COR-L47 (cell line): ENCODE measurements around the gene KLHL13.
"Not testable (repeated sequence)": the region's sequence is repeated elsewhere in the genome, so short reads cannot be mapped to it uniquely, and the experiment has no call there.

ENCODE experiments used
- DNase-seq: peaks from one replicate; lab custom pipeline; 2025; lab: John Stamatoyannopoulos, UW

KLHL13 gene

DNA sequence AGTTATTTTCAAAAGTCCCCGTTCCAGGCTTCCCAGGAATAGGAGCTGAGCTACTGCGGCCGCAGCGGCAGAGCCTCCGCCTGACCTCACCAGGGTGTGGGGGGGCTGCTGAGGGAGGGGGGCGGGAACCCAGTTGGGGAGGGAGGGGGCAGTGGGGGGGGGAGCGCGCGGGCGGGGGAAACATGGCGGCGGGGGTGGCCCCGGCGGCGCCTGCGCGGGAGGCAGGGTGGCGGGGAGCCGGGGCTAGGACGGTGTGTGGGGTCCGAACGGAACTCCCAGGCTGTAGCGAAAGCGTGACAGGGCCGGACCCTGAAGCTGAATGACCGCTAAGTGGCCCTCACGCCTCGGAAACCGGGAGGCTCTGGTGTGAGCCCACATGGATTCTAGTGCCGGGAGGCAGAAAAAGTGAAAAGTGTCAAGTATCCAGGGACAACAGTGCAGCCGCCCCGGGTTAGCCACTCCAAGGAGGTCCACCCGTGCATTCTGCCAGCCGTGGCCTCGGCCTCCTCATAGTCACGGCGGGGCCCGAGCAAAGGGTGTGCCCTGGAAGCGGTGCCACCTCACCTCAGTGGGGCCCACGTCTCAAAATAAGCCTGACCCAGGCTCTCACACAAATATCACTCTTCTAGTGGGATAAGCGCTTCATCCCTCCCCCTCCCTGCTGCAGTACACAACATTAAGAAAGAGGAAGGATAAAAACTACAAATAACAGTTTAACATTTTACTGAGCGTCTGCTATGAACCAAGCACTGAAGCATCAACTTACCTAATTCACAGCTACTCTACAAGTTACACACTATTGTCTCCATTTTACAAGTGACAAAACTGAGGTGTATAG, at the start of gene KLHL13:
TSS of gene KLHL13 (minus strand) at position 98 of the 838 bp plus-strand sequence. CDS start 88,337 bp downstream, outside the sequence.
- DNase-seq: peak; percentile 13

DNA sequence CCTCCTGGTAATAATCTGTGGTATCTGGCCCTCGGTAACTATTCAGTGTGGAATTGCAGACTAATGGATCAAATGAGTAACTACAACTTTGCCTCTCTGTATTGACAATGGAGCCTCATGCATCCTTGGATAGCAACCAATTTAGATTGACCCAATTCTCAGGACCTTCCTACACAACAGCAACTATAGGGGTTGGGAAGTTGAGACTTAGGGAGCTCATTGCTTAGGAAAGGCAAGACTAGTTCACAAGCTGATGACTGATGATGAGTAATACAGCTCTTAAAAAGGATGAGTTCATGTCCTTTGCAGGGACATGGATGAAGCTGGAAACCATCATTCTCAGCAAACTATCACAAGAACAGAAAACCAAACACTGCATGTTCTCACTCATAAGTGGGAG, 47.5 kb upstream of the KLHL13 start:
- DNase-seq: no peak

- no peak for DNase-seq
Measured at GRCh38 chrX:118156953-118157608, 40.5 kb upstream of the KLHL13 start.

DNA sequence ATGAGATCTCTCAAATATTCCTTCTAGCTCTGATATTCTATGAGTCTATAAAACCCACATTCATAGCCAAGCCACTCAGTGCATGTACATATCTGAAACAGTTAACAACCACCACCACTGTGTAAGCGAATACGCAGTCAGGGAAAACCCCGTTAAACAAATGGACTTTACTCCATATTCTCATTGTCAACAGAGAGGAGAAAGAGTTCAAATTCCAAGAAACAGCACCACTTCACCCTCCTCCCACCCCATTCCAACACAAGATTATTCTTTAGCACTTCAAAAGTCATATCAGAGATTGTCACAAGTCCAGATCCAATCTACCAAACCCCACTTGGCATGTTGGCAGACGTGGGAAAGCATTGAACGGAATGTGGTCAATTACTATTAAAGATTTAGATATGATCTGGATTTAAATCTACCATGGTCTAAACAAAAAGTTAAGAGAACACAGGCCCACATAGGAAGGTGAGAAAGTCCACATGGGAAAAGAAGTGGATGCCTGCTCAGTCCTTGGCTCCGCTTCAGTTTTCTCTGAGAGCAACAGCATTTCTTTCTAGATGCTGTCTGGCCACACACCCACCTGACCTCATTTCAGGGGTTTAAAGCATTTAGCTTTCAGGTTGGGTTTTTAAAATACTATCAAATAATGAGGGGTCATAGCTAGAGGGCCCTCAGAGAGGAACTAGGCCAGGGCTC, 39.8 kb upstream of the KLHL13 start:
- DNase-seq: no peak

DNA sequence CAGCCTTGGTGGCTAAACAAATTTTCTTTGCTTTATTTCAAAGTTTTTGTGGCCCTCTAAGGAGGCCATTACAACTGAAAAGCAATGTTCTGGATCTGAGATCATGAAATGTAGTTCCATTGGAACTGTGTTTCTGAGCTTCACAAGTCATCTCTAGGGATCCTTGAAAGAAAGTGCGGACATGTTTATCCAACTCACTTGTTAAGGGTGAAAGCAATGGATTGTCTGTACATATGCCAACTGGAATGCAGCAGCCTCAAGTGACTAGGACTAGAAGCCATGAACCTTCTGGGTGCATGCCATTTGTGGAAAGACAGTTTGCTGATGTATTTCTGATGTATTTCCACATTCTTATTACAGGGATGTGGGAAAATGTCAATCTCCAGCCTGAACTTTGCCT, 36.7 kb upstream of the KLHL13 start:
- no peak for DNase-seq

DNA sequence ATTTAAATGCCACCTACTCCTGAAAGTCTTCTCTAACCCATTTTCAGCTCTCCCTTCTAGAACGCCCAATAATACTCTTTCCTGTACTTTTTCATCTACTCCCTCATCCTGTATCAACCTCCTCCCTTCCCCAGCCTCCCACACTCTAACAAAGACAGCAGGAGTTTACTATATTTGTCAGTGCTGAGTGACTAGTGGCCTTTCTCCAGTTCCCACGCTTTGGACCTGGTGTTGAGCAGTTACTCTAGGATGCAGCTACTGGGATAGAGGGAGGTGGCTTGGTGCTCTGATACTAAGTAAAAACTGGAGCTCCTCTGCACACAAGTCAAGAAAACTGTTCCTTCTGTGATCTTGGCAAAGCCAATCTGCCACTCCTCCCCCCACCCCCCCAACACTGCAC, 36.1 kb upstream of the KLHL13 start:
- no peak for DNase-seq

GRCh38 chrX:118148737-118149136, 32.1 kb upstream of the KLHL13 start:
- DNase-seq: no peak

DNA sequence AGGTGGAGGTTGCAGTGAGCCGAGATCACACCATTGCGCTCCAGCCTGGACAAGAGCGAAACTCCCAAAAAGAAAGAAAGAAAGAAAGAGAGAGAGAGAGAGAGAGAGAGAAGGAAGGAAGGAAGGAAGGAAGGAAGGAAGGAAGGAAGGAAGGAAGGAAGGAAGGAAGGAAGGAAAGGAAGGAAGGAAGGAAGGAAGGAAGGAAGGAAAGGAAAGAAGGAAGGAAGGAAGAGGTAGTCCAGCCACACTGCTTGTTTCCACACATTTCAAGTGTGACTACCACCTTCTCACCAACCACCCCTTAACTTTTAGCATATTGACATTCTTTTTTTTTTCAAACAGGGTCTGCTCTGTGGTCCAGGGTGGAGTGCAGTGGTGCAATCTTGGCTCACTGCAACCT, 31.2 kb upstream of the KLHL13 start:
- not testable (repeated sequence) for DNase-seq

- DNase-seq: no peak
Measured at GRCh38 chrX:118143578-118143977, 27.0 kb upstream of the KLHL13 start.

GRCh38 chrX:118131336-118131735, 14.7 kb upstream of the KLHL13 start:
- DNase-seq: no peak

GRCh38 chrX:118129681-118130080, 13.1 kb upstream of the KLHL13 start:
- no peak for DNase-seq

DNA sequence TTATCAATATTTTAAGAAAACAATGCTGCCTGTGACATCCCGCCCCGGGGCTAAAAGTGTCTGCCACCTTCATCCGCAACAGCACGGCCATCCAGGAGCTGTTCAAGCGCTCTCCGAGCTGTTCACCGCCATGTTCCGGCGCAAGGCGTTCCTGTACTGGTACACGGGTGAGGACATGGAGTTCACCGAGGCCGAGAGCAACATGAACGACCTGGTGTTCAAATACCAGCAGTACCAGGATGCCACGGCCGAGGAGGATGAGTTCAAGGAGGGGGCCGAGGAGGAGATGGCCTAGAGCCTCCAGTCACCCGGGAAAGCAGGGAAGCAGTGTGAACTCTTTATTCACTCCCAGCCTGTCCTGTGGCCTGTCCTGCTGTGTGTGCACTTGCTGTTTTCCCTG, 12.1 kb upstream of the KLHL13 start:
- no peak for DNase-seq

DNA sequence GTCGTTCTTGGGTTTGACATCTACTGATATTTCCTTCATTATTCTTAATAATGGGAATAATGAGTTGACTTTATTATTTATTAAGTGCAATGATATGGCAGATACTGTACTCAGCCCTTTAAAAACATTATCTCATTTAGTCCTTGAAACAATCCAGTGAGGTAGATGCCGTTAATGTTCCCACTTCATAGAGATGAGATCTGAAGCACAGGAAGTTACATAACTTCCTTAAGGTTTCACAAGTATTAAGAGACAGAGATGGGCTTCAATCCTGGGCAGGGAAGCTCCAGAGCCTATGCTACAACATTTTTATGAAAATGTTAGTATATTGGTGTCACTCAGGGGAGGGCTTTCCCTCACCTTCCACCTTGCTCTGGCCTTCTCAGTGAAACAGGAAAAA, 9.7 kb upstream of the KLHL13 start:
- no peak for DNase-seq

- not testable (repeated sequence) for DNase-seq
Measured at GRCh38 chrX:118124243-118124642, 7.6 kb upstream of the KLHL13 start.

GRCh38 chrX:118117741-118118140, 1.1 kb upstream of the KLHL13 start:
- DNase-seq: no peak

DNA sequence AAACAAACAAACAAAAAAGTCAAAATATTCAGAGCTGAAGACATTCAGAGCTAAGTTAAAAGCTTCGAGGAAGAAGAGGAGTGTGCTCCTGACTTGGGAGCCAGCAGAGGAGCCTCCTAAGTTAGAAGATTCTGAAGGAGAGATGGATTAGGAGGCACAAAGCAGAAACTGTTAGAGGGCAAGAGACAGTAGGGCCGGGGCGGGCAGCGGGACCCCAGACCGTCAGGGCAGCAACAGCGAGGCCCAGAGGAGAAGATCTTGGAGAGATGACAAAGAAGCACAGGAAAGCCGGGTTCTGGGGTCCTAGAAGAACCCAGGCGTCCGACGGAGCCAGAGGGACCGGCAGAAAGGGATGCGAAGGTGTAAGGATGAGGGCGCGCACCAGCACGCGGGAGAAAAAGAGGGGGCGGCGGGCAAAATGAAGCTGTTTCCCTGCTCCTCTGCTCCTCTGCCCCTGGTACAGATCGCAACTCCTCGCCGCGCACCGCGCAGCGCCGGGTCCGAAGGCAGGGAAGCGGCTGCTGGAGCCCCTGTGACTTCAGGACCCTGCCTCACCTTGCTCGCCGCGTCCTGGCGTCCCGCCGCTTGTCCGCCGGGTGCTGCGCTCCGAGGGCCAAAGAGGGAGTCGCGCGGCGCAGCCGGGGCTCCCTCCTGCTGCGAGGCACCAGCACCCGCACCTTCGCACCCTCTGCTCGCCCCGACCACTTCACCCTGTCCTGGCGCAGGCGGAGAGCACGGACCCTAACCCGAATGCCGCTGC, 477 bp downstream of the KLHL13 start:
- no peak for DNase-seq

DNA sequence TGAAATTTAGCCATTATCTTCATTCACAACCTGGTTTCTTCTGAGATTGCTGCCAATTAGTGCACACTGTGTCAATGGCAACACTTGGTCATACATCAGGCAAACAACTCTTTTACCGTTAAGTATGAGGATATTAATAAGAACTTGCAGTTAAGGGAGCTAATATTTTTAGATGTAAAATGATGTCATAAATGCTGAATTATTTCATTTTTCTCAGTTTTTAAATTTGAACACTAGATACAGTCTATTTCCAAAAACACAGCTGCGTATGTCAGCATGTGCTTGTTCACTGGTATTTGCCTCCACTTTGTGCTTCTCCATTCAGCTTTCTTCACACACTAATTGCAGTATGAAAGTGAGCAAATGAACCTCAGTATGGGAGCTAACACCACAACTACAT, 1.6 kb downstream of the KLHL13 start:
- no peak for DNase-seq

DNA sequence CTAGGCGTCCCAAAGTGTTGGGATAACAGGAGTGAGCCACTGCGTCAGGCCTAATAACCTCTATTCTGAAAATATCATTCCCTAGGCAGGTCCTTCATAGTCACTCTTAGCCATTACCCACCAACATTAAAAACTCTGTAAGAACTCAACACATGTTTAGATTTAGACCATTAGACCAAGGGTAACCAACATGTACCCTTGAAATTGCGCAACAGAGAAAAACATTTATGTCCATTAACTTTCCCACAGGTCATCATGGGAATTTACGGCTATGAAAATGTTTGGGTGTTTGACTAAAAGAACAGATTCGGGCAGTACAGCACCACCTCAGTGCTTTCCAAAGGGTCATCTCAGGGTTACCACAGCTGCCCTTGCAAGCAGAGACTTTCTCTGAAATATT, 7.5 kb downstream of the KLHL13 start:
- no peak for DNase-seq

- no peak for DNase-seq
Measured at GRCh38 chrX:118108304-118108703, 8.3 kb downstream of the KLHL13 start.

DNA sequence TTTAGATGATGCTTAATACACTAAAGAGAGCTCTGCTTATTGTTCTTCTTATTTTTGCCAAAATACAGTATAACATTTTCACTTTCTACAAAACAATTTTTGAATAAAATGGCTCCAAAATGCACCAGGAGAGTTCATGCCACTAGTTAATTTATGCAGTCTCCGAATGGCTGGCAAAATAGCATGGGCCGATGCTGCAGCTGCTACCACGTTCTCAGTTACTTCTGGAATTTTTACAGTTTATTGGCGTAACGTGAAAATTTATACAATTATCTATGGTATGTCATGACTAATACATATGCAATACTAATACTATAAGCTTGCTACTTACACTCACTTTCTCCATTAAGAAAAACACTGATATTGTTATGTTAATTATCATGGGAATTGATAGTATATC, 16.5 kb downstream of the KLHL13 start:
- DNase-seq: no peak

DNA sequence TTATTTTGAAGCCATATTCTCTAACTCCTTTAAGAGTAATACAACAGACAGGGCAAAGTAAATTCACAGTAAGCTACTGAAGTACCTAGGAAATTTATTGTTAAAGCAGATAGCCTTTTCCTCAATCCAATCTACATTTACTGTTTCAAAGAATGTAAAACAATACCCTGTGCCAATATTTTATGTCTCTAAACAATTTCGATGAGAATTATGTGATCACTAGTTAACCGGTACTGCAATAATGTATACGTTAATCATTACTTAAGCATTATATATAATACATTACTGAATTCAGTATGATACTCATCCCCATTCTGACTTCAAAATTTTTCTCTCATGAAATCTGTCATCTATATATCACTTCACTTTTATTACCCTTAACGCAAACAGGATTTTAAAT, 28.5 kb downstream of the KLHL13 start:
- DNase-seq: no peak

GRCh38 chrX:118074196-118074595, 42.4 kb downstream of the KLHL13 start:
- no peak for DNase-seq
